MCF 10A (cell line): ENCODE results near the gene LTBP3. TPM values are rescaled to one million over a fixed set of nuclear protein-coding genes. Genes with fewer than 3 reads are reported as not detected.
A peak's percentile ranks its signal among the peaks of the same experiment; 100 is the strongest.

Experiments used
- BruUV-seq: library from RNA; stranded (reverse); fragments of 400-500 nt; replicated peaks from 2 replicates; lab custom pipeline; 2021; lab: Mats Ljungman, UMichigan
- CTCF ChIA-PET: fragments of 300-600 bp; sonication (Branson Sonifier 250); formaldehyde crosslinking; extraction: SDS; loops from one replicate; lab custom pipeline; 2021; ENCODE audit warnings: antibody characterized with exemption, inconsistent platforms; lab: Yijun Ruan, JAX
- POLR2A ChIA-PET: fragments of 300-600, 350-650 bp; sonication (Branson Sonifier 250); formaldehyde crosslinking; extraction: SDS; loops from one replicate; lab custom pipeline; 2020; ENCODE audit warnings: antibody characterized with exemption, inconsistent platforms; lab: Yijun Ruan, JAX
- DNase-seq: peaks from one replicate; pipeline ENCODE4 v3.0.0-alpha.2; 2018; ENCODE audit not compliant: unreplicated experiment
- H3K27ac Mint-ChIP-seq: one replicate; pipeline ENCODE4 v1.8.0; 2022; ENCODE audit warnings: mild to moderate bottlenecking, low read depth, mixed read lengths; ENCODE audit not compliant: unreplicated experiment
- H3K27me3 Mint-ChIP-seq: one replicate; pipeline ENCODE4 v1.8.0; 2022; ENCODE audit warnings: mixed read lengths; ENCODE audit not compliant: insufficient read depth, unreplicated experiment
- H3K36me3 Mint-ChIP-seq: one replicate; pipeline ENCODE4 v1.8.0; 2022; ENCODE audit warnings: mild to moderate bottlenecking, moderate library complexity, mixed read lengths; ENCODE audit not compliant: insufficient read depth, unreplicated experiment
- H3K4me1 Mint-ChIP-seq: one replicate; pipeline ENCODE4 v1.8.0; 2022; ENCODE audit warnings: mixed read lengths; ENCODE audit not compliant: insufficient read depth, unreplicated experiment
- H3K4me3 Mint-ChIP-seq: one replicate; pipeline ENCODE4 v1.8.0; 2022; ENCODE audit warnings: mild to moderate bottlenecking, moderate library complexity, mixed read lengths; ENCODE audit not compliant: unreplicated experiment
- H3K9me3 Mint-ChIP-seq: one replicate; pipeline ENCODE4 v1.8.0; 2022; ENCODE audit warnings: mixed read lengths; ENCODE audit not compliant: unreplicated experiment
- CTCF ChIP-seq: fragments of 200-600 bp; IDR thresholded peaks from one replicate; pipeline ENCODE4 v1.8.0; 2022; ENCODE audit warnings: antibody characterized with exemption, mild to moderate bottlenecking; ENCODE audit not compliant: unreplicated experiment
- intact Hi-C: fragments of 100-400 bp; cut with micrococcal nuclease; formaldehyde crosslinking; loops from 2 replicates; pipeline ENCODE4 v1.14.1; 2022
- total RNA-seq: library from RNA; stranded (reverse); gene quantifications from 2 replicates; pipeline ENCODE4 v1.2.3, GENCODE V29; 2022

The LTBP3 gene
- total RNA-seq, 1 experiment from 2014 or later: 10.6 TPM

- intact Hi-C loops: loop anchor here (2.0 kb wide), 1 partner anchor 84 kb away; the partner anchor contains the start of gene NEAT1
- Mint-ChIP-seq H3K36me3 (peaks cover 11% of the 10 kb centered on the region), H3K27me3 (no peaks in the 10 kb centered on the region), H3K4me3 (no peak overlapping the region), H3K27ac (no peak overlapping the region), H3K9me3 (no peaks in the 10 kb centered on the region), H3K4me1 (peaks cover 22% of the 10 kb centered on the region)
- POLR2A ChIA-PET: interaction anchor here (0.7 to 30.1 kb wide), 23 partner anchors 10 to 174 kb away, joined by 3 to 2994 read pairs (median 7); partner anchors contain the start of genes DPF2, FRMD8, MALAT1 and NEAT1
- DNase-seq: peak; percentile 70
- CTCF ChIA-PET: interaction anchor here (0.9 to 5.8 kb wide), 7 partner anchors 10 to 90 kb away, joined by 4 to 41 read pairs (median 8); no protein-coding TSS in a partner anchor
- no peak for TF ChIP-seq CTCF
- TSS peak; percentile 65 for BruUV-seq
These were observed 51.2 kb downstream of the LTBP3 start for GRCh38 chr11:65506772-65507505.

DNA sequence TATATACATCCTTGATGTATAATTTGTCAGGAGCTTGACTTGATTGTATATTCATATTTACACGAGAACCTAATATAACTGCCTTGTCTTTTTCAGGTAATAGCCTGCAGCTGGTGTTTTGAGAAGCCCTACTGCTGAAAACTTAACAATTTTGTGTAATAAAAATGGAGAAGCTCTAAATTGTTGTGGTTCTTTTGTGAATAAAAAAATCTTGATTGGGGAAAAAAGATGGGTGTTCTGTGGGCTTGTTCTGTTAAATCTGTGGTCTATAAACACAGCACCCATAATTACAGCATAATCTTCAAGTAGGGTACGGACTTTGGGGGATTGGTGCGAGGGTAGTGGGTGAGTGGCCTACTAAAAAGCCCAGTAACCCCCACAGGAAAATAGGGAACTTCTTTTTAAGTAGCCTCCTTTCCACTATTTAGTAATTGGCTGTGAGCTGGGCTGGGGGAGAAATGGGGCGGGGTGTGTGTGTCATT, 51.8 kb downstream of the LTBP3 start:
- POLR2A ChIA-PET: interaction anchor here (0.7 to 30.1 kb wide), 16 partner anchors 15 to 324 kb away, joined by 3 to 2994 read pairs (median 40); partner anchors contain the start of genes DPF2, FRMD8, MALAT1 and NEAT1
- CTCF ChIA-PET: interaction anchor here (1.0 to 2.4 kb wide), 7 partner anchors 9 to 90 kb away, joined by 4 to 13 read pairs (median 7); no protein-coding TSS in a partner anchor
- no peaks in the 10 kb centered on the region for H3K9me3 Mint-ChIP-seq
- no TSS peak for BruUV-seq
- intact Hi-C loops: loop anchor here (2.0 kb wide), 1 partner anchor 84 kb away; the partner anchor contains the start of gene NEAT1
- no peak for TF ChIP-seq CTCF
- peaks cover 11% of the 10 kb centered on the region for H3K36me3 Mint-ChIP-seq
- no peak overlapping the region for H3K4me3 Mint-ChIP-seq
- no peaks in the 10 kb centered on the region for H3K27me3 Mint-ChIP-seq
- H3K4me1 Mint-ChIP-seq: peaks cover 22% of the 10 kb centered on the region
- no peak for DNase-seq
- H3K27ac Mint-ChIP-seq: no peak overlapping the region

DNA sequence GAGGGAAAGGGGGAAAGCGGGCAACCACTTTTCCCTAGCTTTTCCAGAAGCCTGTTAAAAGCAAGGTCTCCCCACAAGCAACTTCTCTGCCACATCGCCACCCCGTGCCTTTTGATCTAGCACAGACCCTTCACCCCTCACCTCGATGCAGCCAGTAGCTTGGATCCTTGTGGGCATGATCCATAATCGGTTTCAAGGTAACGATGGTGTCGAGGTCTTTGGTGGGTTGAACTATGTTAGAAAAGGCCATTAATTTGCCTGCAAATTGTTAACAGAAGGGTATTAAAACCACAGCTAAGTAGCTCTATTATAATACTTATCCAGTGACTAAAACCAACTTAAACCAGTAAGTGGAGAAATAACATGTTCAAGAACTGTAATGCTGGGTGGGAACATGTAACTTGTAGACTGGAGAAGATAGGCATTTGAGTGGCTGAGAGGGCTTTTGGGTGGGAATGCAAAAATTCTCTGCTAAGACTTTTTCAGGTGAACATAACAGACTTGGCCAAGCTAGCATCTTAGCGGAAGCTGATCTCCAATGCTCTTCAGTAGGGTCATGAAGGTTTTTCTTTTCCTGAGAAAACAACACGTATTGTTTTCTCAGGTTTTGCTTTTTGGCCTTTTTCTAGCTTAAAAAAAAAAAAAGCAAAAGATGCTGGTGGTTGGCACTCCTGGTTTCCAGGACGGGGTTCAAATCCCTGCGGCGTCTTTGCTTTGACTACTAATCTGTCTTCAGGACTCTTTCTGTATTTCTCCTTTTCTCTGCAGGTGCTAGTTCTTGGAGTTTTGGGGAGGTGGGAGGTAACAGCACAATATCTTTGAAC, 52.5 kb downstream of the LTBP3 start:
- intact Hi-C loops: loop anchor here (2.0 kb wide), 1 partner anchor 83 kb away; the partner anchor contains the start of gene NEAT1
- no TSS peak for BruUV-seq

More for the DNA sequence above, 52.5 kb downstream of the LTBP3 start:
- no peak for DNase-seq
- ChIA-PET CTCF (interaction anchor here (0.6 to 2.4 kb wide), 10 partner anchors 12 to 138 kb away, joined by 3 to 13 read pairs (median 4); partner anchors contain the start of gene SLC25A45), POLR2A (interaction anchor here (0.7 to 30.1 kb wide), 16 partner anchors 14 to 323 kb away, joined by 3 to 2994 read pairs (median 22); partner anchors contain the start of genes DPF2, FRMD8, MALAT1 and NEAT1)
- H3K36me3 Mint-ChIP-seq: peaks cover 9% of the 10 kb centered on the region
- no peaks in the 10 kb centered on the region for H3K9me3 Mint-ChIP-seq
- H3K27ac Mint-ChIP-seq: no peak overlapping the region
- H3K27me3 Mint-ChIP-seq: no peaks in the 10 kb centered on the region
- peaks cover 20% of the 10 kb centered on the region for H3K4me1 Mint-ChIP-seq
- no peak for TF ChIP-seq CTCF
- H3K4me3 Mint-ChIP-seq: no peak overlapping the region
